ENCODE data around the gene RAB3GAP2.
"Not testable (repeated sequence)": the region's sequence is repeated elsewhere in the genome, so short reads cannot be mapped to it uniquely, and the experiment has no call there.

Gene RAB3GAP2

GRCh38 chr1:220235462-220235861 lies 36.8 kb downstream of the RAB3GAP2 start:
- DNase-seq, result no peak

GRCh38 chr1:220233927-220234326 lies 38.3 kb downstream of the RAB3GAP2 start:
- no peak for DNase-seq

- DNase-seq, result no peak
Measured at GRCh38 chr1:220229771-220230170, 42.5 kb downstream of the RAB3GAP2 start.

- DNase-seq, result no peak
Measured at GRCh38 chr1:220227393-220227792, 44.9 kb downstream of the RAB3GAP2 start.

- DNase-seq, result no peak
Measured at GRCh38 chr1:220226752-220227151, 45.5 kb downstream of the RAB3GAP2 start.

- no peak for DNase-seq
Measured at GRCh38 chr1:220225957-220226356, 46.3 kb downstream of the RAB3GAP2 start.

- no peak for DNase-seq
Measured at GRCh38 chr1:220224611-220225124, 47.6 kb downstream of the RAB3GAP2 start.

- no peak for DNase-seq
Measured at GRCh38 chr1:220224033-220224432, 48.2 kb downstream of the RAB3GAP2 start.

- DNase-seq, result no peak
Measured at GRCh38 chr1:220222939-220223338, 49.3 kb downstream of the RAB3GAP2 start.

- no peak for DNase-seq
Measured at GRCh38 chr1:220221670-220222069, 50.6 kb downstream of the RAB3GAP2 start.

- no peak for DNase-seq
Measured at GRCh38 chr1:220221269-220221668, 51.0 kb downstream of the RAB3GAP2 start.

- DNase-seq, result not testable (repeated sequence)
Measured at GRCh38 chr1:220220699-220221040, 51.6 kb downstream of the RAB3GAP2 start.

- no peak for DNase-seq
Measured at GRCh38 chr1:220219865-220220698, 52.2 kb downstream of the RAB3GAP2 start.

- no peak for DNase-seq
Measured at GRCh38 chr1:220219136-220219442, 53.2 kb downstream of the RAB3GAP2 start.

GRCh38 chr1:220218397-220219135 lies 53.7 kb downstream of the RAB3GAP2 start:
- peak; percentile 50 to 54 for DNase-seq

GRCh38 chr1:220217383-220217988 lies 54.8 kb downstream of the RAB3GAP2 start:
- DNase-seq, result peak in 1 of 2 experiments; percentile 30

- DNase-seq, result peak in 1 of 2 experiments; percentile 5
Measured at GRCh38 chr1:220213382-220213983, 58.8 kb downstream of the RAB3GAP2 start.

- DNase-seq, result no peak
Measured at GRCh38 chr1:220207411-220207810, 64.8 kb downstream of the RAB3GAP2 start.

GRCh38 chr1:220204758-220205157 lies 67.5 kb downstream of the RAB3GAP2 start:
- DNase-seq, result not testable (repeated sequence)

- DNase-seq, result no peak
Measured at GRCh38 chr1:220203816-220204215, 68.4 kb downstream of the RAB3GAP2 start.

- DNase-seq, result no peak
Measured at GRCh38 chr1:220198186-220199005, 73.9 kb downstream of the RAB3GAP2 start.

- no peak for DNase-seq
Measured at GRCh38 chr1:220195701-220196100, 76.6 kb downstream of the RAB3GAP2 start.
